Activated naive CD4-positive, alpha-beta T cell (primary cell): Measurements from ENCODE around the gene TRPV6.

ENCODE experiments used
- DNase-seq, 4 experiments: peaks; one replicate each; lab custom pipeline; 2025; lab: John Stamatoyannopoulos, UW

The TRPV6 gene

DNA sequence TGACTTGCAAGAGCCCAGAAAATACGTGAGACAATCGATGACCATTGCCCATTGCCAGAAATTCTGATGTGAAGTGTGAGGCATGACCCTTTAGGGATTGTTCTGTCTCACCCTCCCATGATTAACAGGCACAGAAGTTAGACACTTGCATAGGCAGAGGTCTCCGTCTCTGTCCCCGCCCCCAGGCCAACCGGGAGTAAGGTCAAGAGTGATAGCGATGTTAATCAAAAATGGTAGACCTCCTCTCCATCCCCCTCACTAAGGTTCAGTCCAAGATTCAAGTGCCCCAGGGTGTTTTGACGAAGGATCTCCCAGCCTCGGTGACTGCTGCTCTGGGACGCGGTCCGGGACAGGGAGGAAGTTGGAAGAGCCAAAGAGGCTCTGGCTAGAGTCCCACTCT, 22.7 kb upstream of the TRPV6 start:
- DNase-seq: no peak

- no peak for DNase-seq
Measured at GRCh38 chr7:142906643-142907042, 21.1 kb upstream of the TRPV6 start.

- no peak for DNase-seq
Measured at GRCh38 chr7:142905759-142906158, 20.2 kb upstream of the TRPV6 start.

- no peak for DNase-seq
Measured at GRCh38 chr7:142904128-142904527, 18.6 kb upstream of the TRPV6 start.

DNA sequence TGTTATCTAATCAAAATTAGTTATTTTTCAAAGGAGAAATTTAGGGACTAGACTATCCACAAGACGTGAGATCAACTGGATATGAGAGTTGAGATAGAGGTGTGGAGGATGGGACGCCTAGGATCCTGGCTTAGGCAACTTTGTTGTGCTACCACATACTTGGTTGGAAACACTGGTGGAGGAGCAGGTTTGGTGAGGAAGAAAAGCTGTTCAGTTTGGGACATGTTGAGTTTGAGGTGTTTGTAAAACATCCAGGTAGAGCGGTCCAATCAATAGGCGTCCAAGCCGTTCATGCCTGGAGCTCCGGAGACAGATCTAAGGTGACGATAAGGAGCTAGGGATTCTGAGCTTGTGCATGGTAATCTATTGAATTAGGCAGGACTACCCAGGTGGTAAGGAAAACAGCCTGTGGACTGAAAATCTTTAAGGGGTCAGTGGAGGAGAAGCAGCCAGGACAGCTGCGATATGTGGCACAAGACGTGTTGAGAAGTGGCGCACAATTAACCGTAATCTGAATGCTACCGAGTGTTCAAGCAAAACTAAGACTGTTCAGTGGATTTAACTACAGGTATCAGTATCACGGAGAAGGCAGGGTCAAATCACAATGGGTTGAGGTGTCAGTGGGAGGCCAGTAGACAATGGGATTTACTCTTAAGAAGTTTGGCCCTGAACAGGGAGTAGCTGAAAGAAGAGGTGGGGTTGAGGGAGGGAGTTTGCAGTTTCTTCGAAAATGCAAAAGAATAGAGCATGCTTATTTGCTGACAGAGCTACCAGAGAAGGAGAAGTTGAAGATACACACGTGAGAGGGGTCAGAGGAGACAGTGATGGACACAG, 16.1 kb upstream of the TRPV6 start:
- no peak for DNase-seq

GRCh38 chr7:142899661-142900060, 14.1 kb upstream of the TRPV6 start:
- DNase-seq: no peak

DNA sequence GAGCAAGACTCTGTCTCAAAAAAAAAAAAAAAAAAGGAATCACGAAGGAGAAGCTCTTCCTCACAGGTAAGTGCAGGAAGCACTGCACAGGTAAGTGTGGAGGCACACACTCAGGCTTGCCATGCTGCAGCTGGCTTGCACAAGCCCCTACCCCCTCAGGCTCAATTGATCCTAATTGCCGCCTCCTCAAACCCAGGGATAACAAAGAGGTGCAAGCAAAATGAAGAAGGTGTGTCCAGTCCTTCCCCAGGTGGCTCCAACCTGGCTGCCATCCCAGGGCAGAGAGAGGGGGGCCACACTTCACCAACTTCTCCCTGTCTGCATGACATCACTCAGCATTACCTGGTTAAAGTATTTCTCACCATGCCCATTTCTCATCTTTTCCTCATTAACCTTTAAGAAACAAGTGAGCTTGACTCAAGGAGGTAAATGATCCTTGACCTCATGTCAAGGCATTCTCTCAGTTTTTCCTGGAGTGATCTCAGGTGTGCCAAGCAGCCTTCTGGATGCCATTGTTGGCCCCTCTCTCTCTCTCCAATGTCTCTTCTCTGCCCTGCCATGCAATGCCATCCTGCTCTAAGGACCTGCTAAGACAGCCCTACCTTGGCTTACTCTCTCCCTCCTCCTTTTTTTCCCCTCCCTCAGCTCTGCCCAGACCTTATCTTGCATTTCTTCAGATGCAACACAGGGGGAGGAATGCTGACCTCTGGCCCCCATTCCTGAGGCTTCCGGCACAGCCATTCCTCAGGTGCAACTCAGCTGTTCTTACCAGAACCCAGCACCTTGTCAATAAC, 13.0 kb upstream of the TRPV6 start:
- no peak for DNase-seq

DNA sequence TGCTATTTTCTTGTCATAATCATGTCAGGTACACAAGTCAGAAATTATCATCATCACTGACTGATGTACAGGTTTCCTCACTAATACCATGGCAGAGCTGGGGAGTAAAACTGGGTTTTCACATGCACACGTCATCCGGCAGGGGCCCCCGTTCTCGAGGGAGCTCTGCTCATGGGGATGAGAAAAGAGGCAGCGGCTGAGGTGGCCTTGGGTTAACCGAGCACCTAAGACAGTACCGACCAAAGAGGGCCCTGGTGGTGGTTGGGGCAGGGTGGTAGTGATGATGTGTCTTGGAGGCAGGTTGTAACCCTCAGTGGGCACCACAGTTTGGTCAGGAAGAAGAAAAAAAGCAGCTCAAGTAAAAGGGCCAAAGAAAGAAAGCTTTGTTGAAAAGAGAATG, 12.1 kb upstream of the TRPV6 start:
- DNase-seq: no peak

DNA sequence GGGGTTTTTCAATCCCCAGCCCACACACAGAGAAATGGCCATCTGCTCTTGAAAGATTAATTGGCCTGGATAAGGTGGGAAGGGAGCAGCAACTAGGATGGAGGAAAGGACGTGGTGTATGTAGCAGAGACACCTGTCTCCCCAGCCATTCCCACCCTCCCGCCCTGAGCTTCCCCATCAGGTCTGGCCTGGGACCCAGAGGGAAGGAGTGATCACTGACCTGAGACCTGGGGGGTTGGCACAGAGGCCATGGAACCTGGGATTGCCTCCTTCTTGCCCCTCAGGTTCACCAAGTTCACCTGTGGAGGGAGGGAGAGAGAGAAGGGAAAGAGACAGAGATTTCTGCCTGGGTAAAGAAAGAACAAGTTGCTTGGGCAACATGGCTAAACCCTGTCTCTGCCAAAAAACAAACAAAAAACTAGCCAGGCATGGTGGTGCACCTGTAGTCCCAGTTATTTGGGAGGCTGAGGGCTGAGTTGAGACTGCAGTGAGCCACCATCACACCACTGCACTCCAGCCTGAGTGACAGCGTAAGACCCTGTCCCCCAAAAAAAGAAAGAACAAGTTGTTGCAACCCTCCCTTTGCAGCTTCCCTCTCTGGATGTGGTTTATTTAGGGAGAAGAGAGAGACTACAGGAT, 11.3 kb upstream of the TRPV6 start:
- no peak for DNase-seq

GRCh38 chr7:142896151-142896550, 10.6 kb upstream of the TRPV6 start:
- no peak for DNase-seq

DNA sequence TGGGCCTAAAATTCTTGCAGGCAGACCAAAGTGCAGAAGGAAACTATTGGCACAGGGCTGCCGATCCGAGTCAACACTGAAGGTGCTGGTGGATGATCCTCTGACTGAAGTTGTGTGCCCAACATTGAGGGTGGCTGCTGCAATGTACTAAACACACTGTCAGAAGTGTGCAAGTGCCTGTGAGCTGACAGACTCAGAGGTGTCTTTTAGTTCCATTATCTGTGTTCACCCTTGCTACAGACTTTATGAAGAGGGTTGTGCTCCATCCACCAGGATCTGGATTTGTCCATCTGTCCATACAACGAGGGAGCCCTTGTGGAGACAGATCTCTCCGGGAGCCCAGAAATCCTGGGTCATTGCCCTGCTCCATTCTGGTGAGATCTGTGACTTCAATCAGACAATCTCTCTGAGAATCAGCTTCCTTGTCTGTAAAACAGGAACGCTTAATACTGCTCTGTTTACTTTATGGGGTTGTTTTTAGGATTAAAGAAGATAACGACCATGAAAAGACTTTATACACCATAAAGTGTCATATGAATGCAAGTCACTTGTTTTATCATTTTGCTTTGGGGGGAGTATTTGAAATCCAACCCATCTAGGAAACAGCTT, 9.5 kb upstream of the TRPV6 start:
- no peak for DNase-seq

DNA sequence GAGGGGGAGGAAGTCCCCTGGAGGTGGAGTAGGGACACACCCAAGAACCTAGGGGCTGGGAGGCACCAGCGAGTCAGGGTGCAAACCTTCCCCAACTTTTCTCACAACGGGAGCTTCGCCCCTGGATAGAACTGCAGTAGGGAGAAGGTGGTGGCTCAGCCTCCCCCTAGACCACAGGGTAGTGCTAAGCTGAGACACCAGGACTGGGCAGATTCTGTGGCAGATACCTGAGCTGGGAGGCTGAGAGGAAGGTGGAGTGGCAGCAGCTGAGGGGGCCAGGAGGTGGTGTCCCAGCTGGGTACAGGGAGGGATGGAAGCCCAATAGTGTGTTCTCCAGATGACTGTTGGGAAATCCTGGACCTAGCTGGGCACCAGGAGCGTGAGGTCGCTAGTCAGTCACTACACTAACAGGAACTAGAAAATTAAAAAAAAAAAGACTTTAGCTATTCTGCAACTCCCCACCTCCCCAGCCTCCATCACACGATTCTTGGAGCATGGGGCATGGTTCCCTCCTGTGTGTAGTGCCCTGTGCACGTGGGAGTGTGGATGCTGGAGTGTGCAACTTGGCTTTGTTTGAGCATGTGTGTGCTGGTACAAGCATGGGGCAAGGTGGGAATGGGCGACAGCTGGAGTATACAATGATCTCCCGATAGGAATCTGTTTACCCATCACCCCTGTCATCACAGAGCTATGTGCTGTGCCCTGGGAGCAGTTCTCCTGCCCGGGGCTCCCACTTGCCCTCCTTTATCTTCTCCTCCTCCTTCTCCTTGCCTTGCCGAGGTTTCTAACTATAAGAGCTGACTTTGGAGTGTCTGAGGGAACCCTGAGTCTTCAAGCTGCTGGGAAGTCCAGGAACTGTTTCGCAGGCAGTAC, 8.8 kb upstream of the TRPV6 start:
- DNase-seq: no peak

DNA sequence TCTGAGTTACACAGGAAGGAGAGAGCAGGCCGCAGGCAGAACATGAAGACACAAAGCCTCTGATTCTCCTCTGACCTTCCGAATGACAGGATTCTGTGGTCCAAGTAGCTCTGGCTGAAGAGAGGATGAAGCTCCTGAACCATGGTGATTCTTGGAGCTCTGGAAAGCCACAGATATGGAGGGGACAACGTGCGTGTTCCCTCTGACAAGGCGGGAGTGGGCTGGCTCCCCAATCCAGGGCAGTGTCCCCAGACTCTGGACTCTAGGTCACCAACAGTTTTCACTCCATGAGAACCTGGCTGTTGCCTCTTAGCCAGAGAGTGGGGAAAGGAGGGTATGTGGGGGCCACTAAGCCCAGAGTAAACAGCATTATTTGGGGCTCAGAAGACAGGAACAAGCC, 7.4 kb upstream of the TRPV6 start:
- DNase-seq: no peak

DNA sequence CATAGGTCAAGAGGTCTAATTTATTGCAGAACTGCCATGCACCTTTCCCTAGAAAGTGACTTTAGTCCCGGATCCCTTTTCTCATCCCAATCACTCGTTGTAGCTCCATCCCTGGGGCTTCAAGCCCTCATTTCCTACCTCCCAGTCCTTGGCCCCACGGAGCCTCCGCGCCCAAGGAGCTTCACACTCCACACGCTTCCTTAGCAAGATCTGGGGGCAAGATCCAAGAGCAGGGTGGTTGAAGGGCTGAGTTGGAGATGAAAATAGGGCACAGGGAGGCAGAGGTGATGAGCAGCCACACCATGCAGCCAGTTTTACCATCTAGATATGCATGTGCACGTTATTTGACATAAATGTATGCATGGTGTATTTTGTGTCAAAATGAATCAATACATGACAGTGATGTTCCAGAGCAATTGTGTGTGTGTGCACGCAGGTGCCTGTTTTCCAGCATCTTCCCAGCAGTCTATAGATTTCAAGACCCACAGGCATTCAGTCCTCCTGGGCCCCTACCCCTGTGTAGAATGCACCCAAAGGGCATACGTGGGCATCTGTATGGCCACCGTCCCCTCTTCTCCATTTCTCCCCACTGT, 6.0 kb upstream of the TRPV6 start:
- DNase-seq: no peak

DNA sequence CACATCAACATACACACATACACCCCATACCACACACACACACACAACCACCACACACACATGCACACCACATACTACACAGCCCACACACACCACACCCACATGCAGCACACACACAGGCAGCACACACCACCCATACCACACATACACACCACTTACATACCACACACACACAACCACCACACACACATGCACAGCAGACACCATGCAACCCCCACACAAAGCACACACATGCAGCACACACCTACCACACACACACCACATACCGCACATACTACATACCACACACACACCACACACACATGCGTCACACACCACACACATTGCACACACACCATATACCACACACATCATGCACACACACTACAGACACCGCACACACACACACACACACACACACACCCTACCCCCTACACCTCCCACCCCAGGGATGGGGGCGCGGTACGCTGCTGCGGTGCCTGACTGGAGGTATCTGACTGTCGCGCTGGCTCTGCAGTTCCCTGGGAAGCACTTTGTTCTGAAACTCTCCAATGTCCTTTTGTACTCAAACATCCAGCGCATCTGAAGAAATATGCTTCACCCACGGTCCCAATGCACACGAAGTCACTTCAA, 5.4 kb upstream of the TRPV6 start:
- no peak for DNase-seq

GRCh38 chr7:142889816-142890215, 4.3 kb upstream of the TRPV6 start:
- DNase-seq: no peak

DNA sequence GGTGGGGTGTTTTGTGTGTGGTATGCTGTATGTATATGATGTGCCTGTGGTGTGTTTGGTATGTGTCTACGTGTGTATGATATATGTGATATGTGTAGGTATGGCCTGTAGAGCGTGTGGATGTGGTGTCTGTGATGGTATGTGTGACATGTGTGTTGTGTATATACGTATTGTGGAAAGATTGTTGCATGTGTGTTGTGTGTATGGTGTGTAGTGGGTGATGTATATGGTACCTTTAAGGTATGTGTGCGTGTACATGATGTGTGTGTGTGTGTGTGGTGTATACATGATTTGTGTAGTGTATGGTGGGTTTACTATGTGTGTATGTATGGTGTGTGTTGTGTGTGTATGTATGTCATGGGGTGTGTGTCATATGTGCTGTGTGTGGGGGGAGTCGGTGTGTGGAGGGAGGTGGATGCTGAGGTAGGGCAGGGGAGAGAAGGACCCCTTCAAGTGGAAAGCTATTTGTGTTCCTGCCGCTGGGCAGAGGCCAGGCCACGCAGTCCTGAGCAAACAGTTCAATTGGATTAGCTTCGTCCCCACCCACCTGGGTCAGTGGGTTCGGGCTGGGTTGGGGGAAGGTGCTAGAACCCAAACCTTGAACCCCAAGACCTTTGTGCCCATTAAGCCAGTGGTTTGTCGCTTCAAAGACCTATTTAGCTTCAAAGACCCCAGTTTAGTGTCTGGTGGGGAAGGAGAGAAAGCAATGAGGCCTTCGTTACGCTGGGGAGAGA, 1.9 kb upstream of the TRPV6 start:
- no peak for DNase-seq

GRCh38 chr7:142886866-142887265, 1.3 kb upstream of the TRPV6 start:
- DNase-seq: no peak

DNA sequence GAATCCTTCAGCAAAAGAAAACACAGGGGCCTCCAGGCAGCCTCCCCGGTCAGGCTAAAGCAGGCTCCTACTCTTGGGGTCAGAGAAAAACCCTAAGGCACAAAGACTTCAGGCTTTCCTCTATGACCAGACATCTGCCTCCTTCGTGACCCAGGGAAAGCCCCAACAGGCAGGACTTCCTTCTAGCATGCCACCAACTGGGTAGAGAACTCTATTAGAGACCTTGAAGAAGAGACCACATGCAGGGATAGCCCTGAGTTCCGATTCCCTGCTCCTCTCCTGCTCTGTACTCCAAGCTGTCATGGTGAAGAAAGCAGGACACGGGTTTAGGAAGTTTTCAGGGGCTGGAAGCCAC, 1.3 kb downstream of the TRPV6 start:
- no peak for DNase-seq
